Measurements from ENCODE around the gene HMG20A. TPM values are rescaled to one million over a fixed set of nuclear protein-coding genes. Genes with fewer than 3 reads are reported as not detected.
A peak's percentile ranks its signal among the peaks of the same experiment; 100 is the strongest.

The HMG20A gene
- total RNA-seq, 4 donors from 2014 or later = 39.6 to 65.1 (median 49.7) TPM

- no peak for DNase-seq (ENCODE audit: low spot score in 2 of 2)
- H3K9me3 ChIP-seq = no peaks in the 10 kb centered on the region
- no peaks in the 10 kb centered on the region for H3K36me3 ChIP-seq
- TF ChIP-seq POLR2A (IDR thresholded peaks at IDR 0.05) (no peak), EP300 (IDR thresholded peaks at IDR 0.05) (no peak), CTCF (IDR thresholded peaks at IDR 0.05) (no peak)
- WGBS, 2 donors = 76 to 78% methylated on average over 7 of the region's 7 CpGs
- H3K27ac ChIP-seq = peak overlapping the region in 2 of 4 donors; percentile 86 to 87
- peaks cover 9 to 62% (median 36%) of the 10 kb centered on the region in 4 donors for H3K4me1 ChIP-seq
- H3K27me3 ChIP-seq = no peaks in the 10 kb centered on the region
- no peak overlapping the region for H3K4me3 ChIP-seq
Observed at GRCh38 chr15:77494964-77495363, 74.3 kb downstream of the HMG20A start.

DNA sequence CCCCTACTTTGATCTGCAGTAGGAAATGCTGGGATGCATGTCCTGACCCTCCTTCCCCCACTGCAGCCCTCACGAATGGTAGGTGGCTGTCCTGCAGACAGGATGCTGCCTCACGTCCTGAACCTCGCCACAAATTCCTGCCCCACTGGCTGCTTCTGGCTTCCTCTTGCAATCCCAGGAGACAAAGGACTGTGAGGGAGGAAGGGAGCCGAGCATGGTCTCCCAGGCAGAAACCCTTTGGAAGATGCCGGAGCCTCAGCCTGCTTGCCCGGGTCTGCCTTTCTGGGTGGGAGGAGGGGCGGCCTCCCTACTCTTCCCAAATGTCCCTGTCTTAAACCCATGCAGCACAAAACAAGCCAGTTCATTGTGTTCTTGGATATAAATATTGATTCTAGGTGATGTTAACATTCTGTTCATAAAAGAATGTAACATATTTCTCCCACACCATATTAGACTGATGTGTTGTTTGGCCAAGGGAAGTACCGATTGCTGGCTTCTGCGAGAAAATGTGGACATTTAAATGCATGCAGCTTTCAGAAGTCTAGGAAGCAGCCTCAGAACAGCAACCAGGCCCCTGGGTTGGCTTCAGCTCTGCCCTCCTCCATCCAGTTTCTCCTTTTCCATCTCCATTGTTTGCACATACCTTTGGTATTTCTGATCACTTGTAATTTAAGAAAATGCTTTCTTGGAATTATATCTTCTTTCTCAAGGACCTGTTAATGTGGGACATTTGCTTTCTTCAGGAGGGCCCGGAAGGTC is 75.3 kb downstream of the HMG20A start:
- H3K4me1 ChIP-seq = peaks cover 9 to 62% (median 36%) of the 10 kb centered on the region in 4 donors
- DNase-seq (ENCODE audit: low spot score in 2 of 2) = no peak
- H3K4me3 ChIP-seq = peak overlapping the region in 1 of 4 donors; percentile 21
- H3K9me3 ChIP-seq = no peaks in the 10 kb centered on the region
- H3K36me3 ChIP-seq = no peaks in the 10 kb centered on the region
- WGBS, 2 donors = 35 to 43% methylated on average over 10 of the region's 10 CpGs
- peak overlapping the region; percentile 6 to 87 (median 72) for H3K27ac ChIP-seq
- H3K27me3 ChIP-seq = no peaks in the 10 kb centered on the region
- TF ChIP-seq POLR2A (IDR thresholded peaks at IDR 0.05) (no peak), CTCF (IDR thresholded peaks at IDR 0.05) (no peak), EP300 (IDR thresholded peaks at IDR 0.05) (no peak)

DNA sequence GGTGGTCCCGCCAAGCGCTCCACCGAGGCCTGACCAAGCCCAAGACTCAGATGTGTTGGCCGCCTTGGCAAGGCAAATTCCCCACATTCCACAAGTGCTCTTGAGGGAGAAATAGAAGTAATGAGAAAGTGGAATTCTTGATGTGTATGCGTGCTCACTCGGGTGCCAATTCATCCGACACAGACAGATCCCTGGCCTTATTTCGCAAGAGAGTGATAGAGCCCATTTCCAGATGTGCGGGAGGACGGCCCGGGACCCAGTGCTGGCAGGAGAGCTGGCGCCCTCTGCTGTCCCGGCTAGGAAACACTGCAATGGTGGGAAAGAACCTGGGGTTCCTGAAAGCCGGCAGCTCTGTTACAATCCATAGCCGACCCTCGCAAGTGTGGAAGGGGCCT is 76.0 kb downstream of the HMG20A start:
- Histone ChIP-seq H3K4me1 (peaks cover 9 to 66% (median 36%) of the 10 kb centered on the region in 4 donors), H3K36me3 (no peaks in the 10 kb centered on the region), H3K9me3 (no peaks in the 10 kb centered on the region), H3K27ac (peak overlapping the region; percentile 6 to 87 (median 72)), H3K27me3 (no peaks in the 10 kb centered on the region), H3K4me3 (peak overlapping the region in 2 of 4 donors; percentile 2 to 21)
- DNase-seq (ENCODE audit: low spot score in 2 of 2) = peak; percentile 88 to 94
- 15 to 20% methylated on average over 14 to 16 of the region's 16 CpGs for WGBS, 2 donors
- TF ChIP-seq CTCF (IDR thresholded peaks at IDR 0.05) (peak; percentile 90 to 95 (median 92)), POLR2A (IDR thresholded peaks at IDR 0.05) (no peak), EP300 (IDR thresholded peaks at IDR 0.05) (peak; percentile 14 to 90)

DNA sequence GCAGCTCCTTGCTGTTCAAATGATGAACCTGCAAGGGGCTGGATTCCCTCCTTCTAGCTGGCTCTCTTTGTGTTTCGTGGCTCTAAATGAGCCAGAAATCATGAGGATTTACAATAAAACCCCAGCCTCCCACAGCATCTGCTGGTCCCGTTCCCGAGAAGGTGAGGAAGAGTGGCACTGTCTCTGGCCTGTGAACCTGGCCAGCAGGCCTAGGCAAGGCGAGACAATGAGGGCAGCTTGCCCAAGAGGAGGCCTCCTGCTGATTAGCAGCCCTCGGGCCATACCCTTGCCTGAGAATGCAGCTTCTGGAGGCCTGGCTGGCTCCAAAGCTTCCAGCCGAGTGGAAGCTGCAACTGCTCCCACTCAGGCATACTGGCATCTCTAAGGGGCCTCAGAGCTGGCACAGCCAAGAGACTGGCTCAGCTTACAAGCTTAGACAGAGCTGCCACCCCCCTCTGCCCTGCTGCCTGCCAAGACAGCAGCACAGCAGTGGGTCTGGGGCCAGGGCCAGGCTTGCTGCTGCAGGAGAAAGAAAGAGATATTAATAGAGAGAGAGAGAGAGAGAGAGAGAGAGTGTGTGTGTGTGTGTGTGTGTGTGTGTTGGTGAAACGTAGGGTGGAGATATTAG is 76.5 kb downstream of the HMG20A start:
- Histone ChIP-seq H3K27ac (peak overlapping the region; percentile 6 to 87 (median 72)), H3K27me3 (no peaks in the 10 kb centered on the region), H3K9me3 (no peaks in the 10 kb centered on the region), H3K4me3 (peak overlapping the region in 2 of 4 donors; percentile 2 to 21), H3K4me1 (peaks cover 9 to 67% (median 36%) of the 10 kb centered on the region in 4 donors), H3K36me3 (no peaks in the 10 kb centered on the region)
- peak; percentile 24 for DNase-seq (ENCODE audit: low spot score in 2 of 2)
- WGBS, 2 donors = 10 to 24% methylated on average over 7 of the region's 7 CpGs
- TF ChIP-seq POLR2A (IDR thresholded peaks at IDR 0.05) = no peak
- TF ChIP-seq EP300 (IDR thresholded peaks at IDR 0.05) = peak in 1 of 2 donors; percentile 24
- TF ChIP-seq CTCF (IDR thresholded peaks at IDR 0.05) = peak in 1 of 5 experiments; percentile 19

DNA sequence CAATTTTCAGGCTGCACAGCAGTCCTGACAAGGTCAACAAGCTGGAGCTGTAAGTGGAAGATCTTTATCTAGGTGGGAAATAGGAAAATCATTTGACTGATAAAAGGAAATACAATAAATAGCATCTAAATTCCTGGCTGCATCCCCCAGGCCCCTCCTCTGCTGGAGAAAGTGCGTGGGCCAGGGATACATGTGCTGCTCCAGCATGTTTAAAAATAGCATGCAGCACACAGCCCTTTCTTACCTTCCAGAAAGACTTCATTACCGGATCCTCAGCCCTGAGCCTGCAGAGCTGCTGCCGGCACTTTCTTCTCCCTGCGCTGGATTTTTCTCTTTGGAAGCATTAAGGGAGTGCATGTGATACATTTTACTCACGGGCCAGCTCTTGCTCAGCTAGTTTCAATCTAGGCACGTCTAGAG is 77.3 kb downstream of the HMG20A start:
- Histone ChIP-seq H3K4me1 (peaks cover 9 to 67% (median 36%) of the 10 kb centered on the region in 4 donors), H3K4me3 (no peak overlapping the region), H3K27me3 (no peaks in the 10 kb centered on the region), H3K36me3 (no peaks in the 10 kb centered on the region), H3K27ac (peak overlapping the region; percentile 32 to 87 (median 74)), H3K9me3 (no peaks in the 10 kb centered on the region)
- WGBS, 2 donors = 13 to 27% methylated on average over 6 of the region's 6 CpGs
- DNase-seq (ENCODE audit: low spot score in 2 of 2) = no peak
- no peak for TF ChIP-seq POLR2A (IDR thresholded peaks at IDR 0.05)
- no peak for TF ChIP-seq CTCF (IDR thresholded peaks at IDR 0.05)
- TF ChIP-seq EP300 (IDR thresholded peaks at IDR 0.05) = no peak
